Adrenal gland (tissue), 5 donors: ENCODE data around the gene KLF17.

ENCODE experiments used
- POLR2A ChIP-seq, 2 donors: fragments of 450-650 bp; IDR thresholded peaks; one replicate each; pipeline ENCODE4 v1.6.1; 2017; ENCODE audit warnings: antibody characterized with exemption in 2 of 2, mild to moderate bottlenecking in 2 of 2, moderate library complexity in 1 of 2
- TF ChIP-seq, protein P1 (sequence below), 6 experiments: fragments of 450-650 bp in 4 of 6; fragments of 200-600 bp in 2 of 6; sonication (generic) in 1 of 6; IDR thresholded peaks; 1 replicate in 5 of 6; 2 replicates in 1 of 6; pipeline versions ENCODE4 v1.5.1 to v1.8.0; 2016 to 2021; ENCODE audit warnings: antibody characterized with exemption in 6 of 6, mild to moderate bottlenecking in 2 of 6, moderate library complexity in 1 of 6
- donor health status: DM: no; HTN: no; CAD: no.

DNA sequence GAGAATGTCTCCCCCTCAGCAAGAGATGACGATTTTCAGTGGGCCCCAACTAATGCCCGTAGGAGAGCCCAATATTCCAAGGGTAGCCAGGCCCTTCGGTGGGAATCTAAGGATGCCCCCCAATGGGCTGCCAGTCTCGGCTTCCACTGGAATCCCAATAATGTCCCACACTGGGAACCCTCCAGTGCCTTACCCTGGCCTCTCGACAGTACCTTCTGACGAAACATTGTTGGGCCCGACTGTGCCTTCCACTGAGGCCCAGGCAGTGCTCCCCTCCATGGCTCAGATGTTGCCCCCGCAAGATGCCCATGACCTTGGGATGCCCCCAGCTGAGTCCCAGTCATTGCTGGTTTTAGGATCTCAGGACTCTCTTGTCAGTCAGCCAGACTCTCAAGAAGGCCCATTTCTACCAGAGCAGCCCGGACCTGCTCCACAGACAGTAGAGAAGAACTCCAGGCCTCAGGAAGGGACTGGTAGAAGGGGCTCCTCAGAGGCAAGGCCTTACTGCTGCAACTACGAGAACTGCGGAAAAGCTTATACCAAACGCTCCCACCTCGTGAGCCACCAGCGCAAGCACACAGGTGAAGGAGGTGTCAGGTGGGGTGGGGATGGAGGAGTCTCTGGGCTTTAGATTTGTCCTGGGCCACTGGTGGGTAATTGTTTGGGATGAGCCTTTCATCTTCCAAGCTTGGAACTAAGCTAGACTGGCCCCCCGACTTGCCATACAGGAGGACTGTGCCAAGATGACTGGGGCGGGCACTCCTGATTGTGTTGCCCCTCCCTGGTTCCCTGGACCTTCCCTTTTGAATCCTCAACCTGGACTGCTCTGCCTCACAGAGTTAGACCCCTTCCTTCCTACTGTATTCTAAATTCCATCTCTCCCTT, 11.2 kb downstream of the KLF17 start:
- TF ChIP-seq, protein P1, sequence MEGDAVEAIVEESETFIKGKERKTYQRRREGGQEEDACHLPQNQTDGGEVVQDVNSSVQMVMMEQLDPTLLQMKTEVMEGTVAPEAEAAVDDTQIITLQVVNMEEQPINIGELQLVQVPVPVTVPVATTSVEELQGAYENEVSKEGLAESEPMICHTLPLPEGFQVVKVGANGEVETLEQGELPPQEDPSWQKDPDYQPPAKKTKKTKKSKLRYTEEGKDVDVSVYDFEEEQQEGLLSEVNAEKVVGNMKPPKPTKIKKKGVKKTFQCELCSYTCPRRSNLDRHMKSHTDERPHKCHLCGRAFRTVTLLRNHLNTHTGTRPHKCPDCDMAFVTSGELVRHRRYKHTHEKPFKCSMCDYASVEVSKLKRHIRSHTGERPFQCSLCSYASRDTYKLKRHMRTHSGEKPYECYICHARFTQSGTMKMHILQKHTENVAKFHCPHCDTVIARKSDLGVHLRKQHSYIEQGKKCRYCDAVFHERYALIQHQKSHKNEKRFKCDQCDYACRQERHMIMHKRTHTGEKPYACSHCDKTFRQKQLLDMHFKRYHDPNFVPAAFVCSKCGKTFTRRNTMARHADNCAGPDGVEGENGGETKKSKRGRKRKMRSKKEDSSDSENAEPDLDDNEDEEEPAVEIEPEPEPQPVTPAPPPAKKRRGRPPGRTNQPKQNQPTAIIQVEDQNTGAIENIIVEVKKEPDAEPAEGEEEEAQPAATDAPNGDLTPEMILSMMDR (IDR thresholded peaks at IDR 0.05): no peak
- TF ChIP-seq POLR2A (IDR thresholded peaks at IDR 0.05): no peak
